Peyer's patch (tissue), 4 donors: ENCODE measurements around the gene GRHL3. TPM values are rescaled to one million over a fixed set of nuclear protein-coding genes. Genes with fewer than 3 reads are reported as not detected.

Source experiments
- DNase-seq, 3 donors: peaks; one replicate each; pipeline ENCODE4 v3.0.0-alpha.2; 2017 to 2019
- H3K27ac ChIP-seq, 4 donors: fragments of 200-600 bp; sonication (generic); one replicate each; pipeline ENCODE4 v1.5.1; 2016 to 2019
- H3K27me3 ChIP-seq, 2 donors: fragments of 200-600 bp; sonication (generic); one replicate each; pipeline ENCODE4 v1.5.1; 2019
- H3K36me3 ChIP-seq, 3 donors: fragments of 200-600 bp; sonication (generic); one replicate each; pipeline ENCODE4 v1.5.1; 2016 to 2019
- H3K4me1 ChIP-seq, 4 donors: fragments of 200-600 bp; sonication (generic); one replicate each; pipeline ENCODE4 v1.5.1; 2016 to 2019
- H3K4me3 ChIP-seq, 4 donors: fragments of 200-600 bp; sonication (generic); 1 replicate in 3 of 4; 2 replicates in 1 of 4; pipeline ENCODE4 v1.5.1; 2016 to 2019; ENCODE audit warnings: mild to moderate bottlenecking in 1 of 4
- H3K9me3 ChIP-seq, 4 donors: fragments of 200-600 bp; sonication (generic); one replicate each; pipeline ENCODE4 v1.5.1; 2016 to 2019; ENCODE audit warnings: mild to moderate bottlenecking in 1 of 4
- POLR2A ChIP-seq, 2 donors: fragments of 450-650 bp; IDR thresholded peaks; one replicate each; pipeline ENCODE4 v1.5.1; 2017; ENCODE audit warnings: antibody characterized with exemption in 2 of 2, mild to moderate bottlenecking in 2 of 2, moderate library complexity in 2 of 2
- total RNA-seq, 4 donors: library from RNA; depleted of rRNA; stranded (reverse); fragments of >200 nt; gene quantifications; one replicate each; pipeline ENCODE4 v1.1.0, GENCODE V29; 2016
- TF ChIP-seq, protein P1 (sequence below), 6 experiments: fragments of 450-650 bp in 4 of 6; fragments of 200-600 bp in 2 of 6; sonication (generic) in 1 of 6; IDR thresholded peaks; one replicate each; pipeline ENCODE4 v1.5.1; 2017 to 2019; ENCODE audit warnings: antibody characterized with exemption in 6 of 6, mild to moderate bottlenecking in 3 of 6, moderate library complexity in 1 of 6

GRHL3 gene
- total RNA-seq, 4 donors from 2014 or later: 0.35 to 1.1 (median 0.66) TPM; not detected in 1

DNA sequence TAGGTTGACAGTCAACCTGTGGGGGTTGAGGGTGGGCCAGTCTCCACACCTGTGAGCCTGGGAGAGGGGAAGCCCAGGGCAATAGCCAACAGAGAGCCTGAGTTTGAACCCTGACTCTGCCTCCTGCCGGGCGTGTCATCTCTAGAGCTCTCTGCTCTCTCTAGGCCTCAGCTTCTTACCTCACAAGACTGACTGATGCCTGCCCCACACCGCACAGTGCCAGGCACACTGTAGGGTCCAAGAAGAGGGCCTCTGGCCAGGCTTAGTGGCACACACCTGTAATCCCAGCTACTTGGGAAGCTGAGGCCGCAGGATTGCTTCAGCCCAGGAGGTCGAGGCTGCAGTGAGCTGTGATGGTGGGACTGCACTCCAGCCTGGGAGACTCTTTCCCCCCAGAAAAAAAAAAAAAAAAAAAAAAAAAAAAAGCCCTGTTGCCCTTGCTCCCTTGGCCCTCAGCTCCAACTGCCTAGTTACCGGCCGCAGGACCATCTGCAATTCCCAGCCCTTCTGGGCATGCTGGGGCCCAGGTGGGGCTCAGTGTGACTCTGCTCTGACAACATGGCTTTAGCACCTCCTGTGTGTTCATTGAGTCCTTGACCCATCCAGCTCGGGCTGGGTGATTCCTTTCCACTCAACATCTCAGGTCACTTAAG, 25.1 kb downstream of the GRHL3 start:
- no peak overlapping the region for H3K27ac ChIP-seq
- TF ChIP-seq, protein P1, sequence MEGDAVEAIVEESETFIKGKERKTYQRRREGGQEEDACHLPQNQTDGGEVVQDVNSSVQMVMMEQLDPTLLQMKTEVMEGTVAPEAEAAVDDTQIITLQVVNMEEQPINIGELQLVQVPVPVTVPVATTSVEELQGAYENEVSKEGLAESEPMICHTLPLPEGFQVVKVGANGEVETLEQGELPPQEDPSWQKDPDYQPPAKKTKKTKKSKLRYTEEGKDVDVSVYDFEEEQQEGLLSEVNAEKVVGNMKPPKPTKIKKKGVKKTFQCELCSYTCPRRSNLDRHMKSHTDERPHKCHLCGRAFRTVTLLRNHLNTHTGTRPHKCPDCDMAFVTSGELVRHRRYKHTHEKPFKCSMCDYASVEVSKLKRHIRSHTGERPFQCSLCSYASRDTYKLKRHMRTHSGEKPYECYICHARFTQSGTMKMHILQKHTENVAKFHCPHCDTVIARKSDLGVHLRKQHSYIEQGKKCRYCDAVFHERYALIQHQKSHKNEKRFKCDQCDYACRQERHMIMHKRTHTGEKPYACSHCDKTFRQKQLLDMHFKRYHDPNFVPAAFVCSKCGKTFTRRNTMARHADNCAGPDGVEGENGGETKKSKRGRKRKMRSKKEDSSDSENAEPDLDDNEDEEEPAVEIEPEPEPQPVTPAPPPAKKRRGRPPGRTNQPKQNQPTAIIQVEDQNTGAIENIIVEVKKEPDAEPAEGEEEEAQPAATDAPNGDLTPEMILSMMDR (IDR thresholded peaks at IDR 0.05): no peak
- no peak for TF ChIP-seq POLR2A (IDR thresholded peaks at IDR 0.05)
- H3K4me3 ChIP-seq: no peak overlapping the region
- H3K36me3 ChIP-seq: no peaks in the 10 kb centered on the region
- H3K27me3 ChIP-seq: no peaks in the 10 kb centered on the region
- no peaks in the 10 kb centered on the region for H3K9me3 ChIP-seq
- no peak for DNase-seq
- no peaks in the 10 kb centered on the region for H3K4me1 ChIP-seq

DNA sequence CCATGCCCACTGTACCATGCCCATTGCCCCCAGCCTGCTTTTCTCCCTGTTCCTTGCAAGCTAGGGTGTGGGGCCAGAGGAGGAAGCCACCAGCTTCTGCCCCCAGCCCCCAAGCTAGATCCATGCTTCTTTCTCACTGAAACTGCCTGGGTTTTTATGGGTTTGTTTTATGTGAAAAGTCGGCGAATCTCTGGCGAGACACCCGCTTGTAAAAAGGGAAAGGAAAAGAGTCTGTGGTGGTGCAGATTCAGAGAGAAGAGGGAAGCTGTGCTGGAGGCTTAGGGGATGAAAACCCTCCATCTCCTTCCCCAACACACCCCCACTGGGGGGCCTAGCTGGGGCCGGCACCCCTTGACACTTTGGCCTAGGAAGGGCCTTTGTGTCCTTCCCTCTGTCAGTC, 26.2 kb downstream of the GRHL3 start:
- H3K36me3 ChIP-seq: no peaks in the 10 kb centered on the region
- no peaks in the 10 kb centered on the region for H3K9me3 ChIP-seq
- H3K27ac ChIP-seq: no peak overlapping the region
- H3K4me1 ChIP-seq: no peaks in the 10 kb centered on the region
- no peaks in the 10 kb centered on the region for H3K27me3 ChIP-seq
- no peak overlapping the region for H3K4me3 ChIP-seq
- DNase-seq: no peak
- TF ChIP-seq, protein P1 (IDR thresholded peaks at IDR 0.05): no peak
- no peak for TF ChIP-seq POLR2A (IDR thresholded peaks at IDR 0.05)

DNA sequence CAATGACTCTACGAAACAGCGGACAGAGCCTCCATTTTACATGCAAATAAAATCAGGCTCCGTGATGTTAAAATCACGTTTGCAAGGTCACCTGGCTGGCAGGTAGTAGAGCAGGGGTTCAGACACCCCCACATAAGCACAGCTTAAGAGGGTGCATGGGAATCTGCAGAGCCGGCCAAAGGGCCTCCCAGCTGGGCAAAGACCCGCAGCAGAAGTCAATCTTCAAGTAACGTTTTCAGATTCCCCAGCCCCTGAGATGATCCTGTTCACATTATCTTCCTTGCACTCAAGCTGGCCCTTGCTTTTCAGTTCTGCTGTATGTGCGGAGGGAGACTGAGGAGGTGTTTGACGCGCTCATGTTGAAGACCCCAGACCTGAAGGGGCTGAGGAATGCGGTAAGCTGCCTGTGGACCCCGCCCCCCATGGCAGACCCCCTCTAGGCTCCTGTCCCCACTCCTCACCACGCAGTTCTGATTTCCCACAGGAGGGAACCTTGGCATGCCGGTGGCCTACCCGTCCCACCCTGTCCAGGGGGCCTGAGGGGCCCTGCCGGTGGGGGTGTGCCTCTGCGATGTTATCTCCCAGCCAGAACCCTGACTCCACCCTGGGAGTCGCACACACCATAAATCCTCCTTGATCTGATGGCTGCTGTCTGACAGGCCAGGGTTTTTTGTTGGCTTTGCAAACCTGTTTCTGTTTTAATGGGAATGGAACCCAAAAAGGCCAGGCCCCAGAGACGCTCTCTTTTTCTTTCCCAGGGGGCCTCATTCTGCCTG, 28.2 kb downstream of the GRHL3 start:
- H3K9me3 ChIP-seq: no peaks in the 10 kb centered on the region
- H3K4me3 ChIP-seq: no peak overlapping the region
- no peak for DNase-seq
- H3K36me3 ChIP-seq: no peaks in the 10 kb centered on the region
- no peak overlapping the region for H3K27ac ChIP-seq
- H3K4me1 ChIP-seq: no peaks in the 10 kb centered on the region
- TF ChIP-seq POLR2A (IDR thresholded peaks at IDR 0.05): no peak
- TF ChIP-seq, protein P1 (IDR thresholded peaks at IDR 0.05): no peak
- H3K27me3 ChIP-seq: no peaks in the 10 kb centered on the region

DNA sequence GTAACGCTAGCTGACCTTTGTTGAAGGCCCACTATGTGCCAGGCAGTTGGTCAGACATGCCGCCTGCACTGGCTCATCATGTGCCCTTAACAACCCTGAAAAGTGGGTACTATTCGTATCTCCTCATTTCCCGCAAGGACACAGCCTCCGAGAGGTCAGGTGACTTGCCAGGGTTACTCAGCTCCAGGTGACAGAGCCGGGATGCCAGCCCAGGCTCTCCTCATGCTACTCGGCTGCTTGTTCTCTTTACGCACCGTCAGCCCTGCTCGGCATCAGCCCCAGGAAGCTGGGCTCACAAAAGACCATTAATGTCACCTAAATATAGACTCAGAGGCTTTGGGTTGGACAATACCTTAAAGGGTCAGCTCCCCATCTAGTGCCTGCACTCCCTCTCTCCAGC, 29.0 kb downstream of the GRHL3 start:
- Histone ChIP-seq H3K4me3 (no peak overlapping the region), H3K4me1 (no peaks in the 10 kb centered on the region), H3K27me3 (no peaks in the 10 kb centered on the region), H3K27ac (no peak overlapping the region), H3K9me3 (no peaks in the 10 kb centered on the region), H3K36me3 (no peaks in the 10 kb centered on the region)
- no peak for DNase-seq
- TF ChIP-seq POLR2A (IDR thresholded peaks at IDR 0.05): no peak
- TF ChIP-seq, protein P1 (IDR thresholded peaks at IDR 0.05): no peak

DNA sequence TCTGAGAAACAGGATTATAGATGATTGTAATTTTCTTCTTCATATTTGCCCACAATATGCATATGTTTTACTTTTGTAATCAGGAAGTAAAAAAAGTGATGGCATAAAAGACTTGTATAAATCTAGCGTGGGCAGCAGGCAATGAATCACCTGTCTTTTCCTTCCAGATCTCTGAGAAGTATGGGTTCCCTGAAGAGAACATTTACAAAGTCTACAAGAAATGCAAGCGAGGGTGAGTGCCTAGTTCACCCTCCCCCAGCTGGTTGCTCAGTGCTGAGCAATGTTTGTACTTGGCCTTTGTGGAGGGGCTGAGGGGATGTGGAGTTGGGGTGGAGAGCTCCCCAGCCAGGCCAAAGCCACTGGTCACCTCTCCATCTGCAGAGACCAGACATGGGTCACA, 30.7 kb downstream of the GRHL3 start:
- TF ChIP-seq POLR2A (IDR thresholded peaks at IDR 0.05): no peak
- TF ChIP-seq, protein P1 (IDR thresholded peaks at IDR 0.05): no peak
- Histone ChIP-seq H3K4me3 (no peak overlapping the region), H3K36me3 (no peaks in the 10 kb centered on the region), H3K27ac (no peak overlapping the region), H3K4me1 (no peaks in the 10 kb centered on the region), H3K9me3 (no peaks in the 10 kb centered on the region), H3K27me3 (no peaks in the 10 kb centered on the region)
- no peak for DNase-seq
